Measurements from ENCODE around the gene KCNH8.

DNA sequence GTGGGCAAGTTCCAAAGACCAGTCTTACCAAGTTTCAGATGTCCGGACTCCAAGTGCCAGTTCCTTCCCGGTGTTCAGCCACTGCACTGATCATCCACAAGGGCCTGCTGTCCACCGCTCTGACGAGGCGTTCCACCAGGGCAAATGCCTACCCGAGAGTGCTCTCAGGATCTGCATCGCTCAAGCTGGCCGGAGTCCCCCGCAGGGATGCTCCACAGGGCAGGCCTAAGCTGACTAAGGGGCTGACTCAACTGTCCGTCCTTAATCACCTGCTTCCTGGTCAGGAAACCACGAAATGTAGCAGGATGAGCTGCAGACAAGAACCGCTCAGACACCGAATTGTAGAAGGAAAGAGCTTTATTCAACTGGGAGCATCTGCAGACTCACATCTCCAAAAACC lies 341.6 kb downstream of the KCNH8 start:
- no peak for TF ChIP-seq TARDBP (IDR thresholded peaks at IDR 0.05)
- no peak for TF ChIP-seq HDGF (IDR thresholded peaks at IDR 0.05; ENCODE audit: borderline replicate concordance)
- no peak for TF ChIP-seq FOXA1 (IDR thresholded peaks at IDR 0.05)
- TF ChIP-seq ELF4 (IDR thresholded peaks at IDR 0.05), result no peak
- TF ChIP-seq SP1 (IDR thresholded peaks at IDR 0.05), result no peak
- TF ChIP-seq L3MBTL2 (conservative IDR thresholded peaks at IDR 0.05), result no peak
- TF ChIP-seq LEF1 (IDR thresholded peaks at IDR 0.05; ENCODE audit: borderline replicate concordance), result no peak
- no peak for TF ChIP-seq FOXM1 (IDR thresholded peaks at IDR 0.05; ENCODE audit: borderline replicate concordance)
- no peak for TF ChIP-seq BHLHE40 (IDR thresholded peaks at IDR 0.05; ENCODE audit: borderline replicate concordance)
